GM18505 (cell line): ENCODE data around the gene PDE6C.

ENCODE experiments used
- ATAC-seq: cut with Tn5 transposase; IDR thresholded peaks from one replicate; pipeline ENCODE4 v1.9.1; 2021; ENCODE audit not compliant: unreplicated experiment
- POLR2A ChIP-seq: IDR thresholded peaks from 4 replicates; pipeline ENCODE4 v1.6.1; 2011; ENCODE audit warnings: borderline replicate concordance; ENCODE audit not compliant: insufficient read depth, insufficient read length; ENCODE audit errors: extremely low read depth

PDE6C gene

GRCh38 chr10:93703841-93704240 is 91.5 kb downstream of the PDE6C start:
- TF ChIP-seq POLR2A = no peak
- no peak for ATAC-seq

- TF ChIP-seq POLR2A = no peak
- no peak for ATAC-seq
These were observed 92.1 kb downstream of the PDE6C start for GRCh38 chr10:93704451-93704850.

- no peak for ATAC-seq
- no peak for TF ChIP-seq POLR2A
These were observed 95.3 kb downstream of the PDE6C start for GRCh38 chr10:93707623-93708022.

- no peak for TF ChIP-seq POLR2A
These were observed 98.1 kb downstream of the PDE6C start for GRCh38 chr10:93710333-93710909.

GRCh38 chr10:93711891-93712290 is 99.6 kb downstream of the PDE6C start:
- ATAC-seq = no peak
- no peak for TF ChIP-seq POLR2A

More at GRCh38 chr10:93710333-93710909, 98.1 kb downstream of the PDE6C start:
- ATAC-seq = no peak

- TF ChIP-seq POLR2A = no peak
- ATAC-seq = no peak
These were observed 100.3 kb downstream of the PDE6C start for GRCh38 chr10:93712593-93712992.

GRCh38 chr10:93715345-93715744 is 103.0 kb downstream of the PDE6C start:
- peak; percentile 85 for ATAC-seq
- TF ChIP-seq POLR2A = no peak
